Mononuclear cell (primary cell): Measurements from ENCODE around the gene TTLL3. TPM values are rescaled to one million over a fixed set of nuclear protein-coding genes. Genes with fewer than 3 reads are reported as not detected.

ENCODE experiments used
- H3K27me3 ChIP-seq: 2 replicates; pipeline ENCODE4 v1.6.0; 2011; ENCODE audit warnings: low read length, control low read depth; ENCODE audit not compliant: insufficient read depth
- H3K4me1 ChIP-seq: 2 replicates; pipeline ENCODE4 v1.5.1; 2011; ENCODE audit warnings: mild to moderate bottlenecking, low read length, control low read depth; ENCODE audit not compliant: insufficient read depth
- H3K4me3 ChIP-seq: 2 replicates; pipeline ENCODE4 v1.5.1; 2011; ENCODE audit warnings: mild to moderate bottlenecking, low read length, moderate library complexity
- H3K9me3 ChIP-seq: 2 replicates; pipeline ENCODE4 v1.5.1; 2011; ENCODE audit warnings: low read depth, mild to moderate bottlenecking, control low read depth, low read length
- total RNA-seq: library from RNA; depleted of rRNA; stranded (reverse); fragments of >200 nt; gene quantifications from one replicate; pipeline ENCODE4 v1.2.3, GENCODE V29; 2012

The TTLL3 gene
- total RNA-seq, 1 donor, result 44.6 TPM

DNA sequence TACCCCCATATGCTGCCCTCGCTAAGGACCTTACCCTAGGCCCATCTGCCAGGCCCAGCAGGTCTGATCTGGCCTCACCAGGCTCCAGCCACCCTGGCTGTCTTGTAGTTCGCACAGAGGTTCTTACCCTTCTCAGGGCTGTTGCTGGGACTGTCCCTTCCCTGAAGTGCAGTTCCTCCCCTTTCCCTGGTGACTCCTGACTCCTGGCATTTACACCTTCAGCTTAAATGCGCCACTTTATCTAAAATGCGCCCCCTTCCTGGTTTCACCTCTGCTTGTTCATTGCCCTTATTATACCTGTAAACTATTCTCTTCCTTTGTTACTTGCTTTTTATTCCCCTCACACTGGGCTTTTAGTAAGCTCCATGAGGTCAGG is 835 bp upstream of the TTLL3 start:
- peaks cover 31% of the 10 kb centered on the region for H3K4me1 ChIP-seq
- H3K27me3 ChIP-seq, result no peaks in the 10 kb centered on the region
- H3K4me3 ChIP-seq, result peak overlapping the region; percentile 48
- H3K9me3 ChIP-seq, result no peaks in the 10 kb centered on the region

DNA sequence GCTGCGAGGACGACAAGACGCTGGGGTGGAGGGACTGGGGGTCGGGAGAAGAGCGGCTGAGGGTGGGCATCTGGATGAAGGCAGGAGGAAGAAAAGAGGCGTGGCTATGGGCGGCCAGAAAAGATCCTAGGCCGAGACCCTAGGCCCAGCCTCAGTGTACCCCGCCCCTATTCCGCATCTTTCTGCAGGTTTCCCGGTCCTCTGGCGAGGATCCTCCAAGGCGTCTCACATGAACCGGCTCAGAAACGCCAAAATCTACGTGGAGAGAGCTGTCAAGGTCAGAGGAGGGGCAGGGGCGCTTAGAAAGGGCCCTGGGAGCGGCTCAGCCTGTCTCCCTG is 340 bp downstream of the TTLL3 start:
- H3K4me1 ChIP-seq, result peaks cover 31% of the 10 kb centered on the region
- H3K27me3 ChIP-seq, result no peaks in the 10 kb centered on the region
- H3K9me3 ChIP-seq, result no peaks in the 10 kb centered on the region
- peak overlapping the region; percentile 48 for H3K4me3 ChIP-seq

DNA sequence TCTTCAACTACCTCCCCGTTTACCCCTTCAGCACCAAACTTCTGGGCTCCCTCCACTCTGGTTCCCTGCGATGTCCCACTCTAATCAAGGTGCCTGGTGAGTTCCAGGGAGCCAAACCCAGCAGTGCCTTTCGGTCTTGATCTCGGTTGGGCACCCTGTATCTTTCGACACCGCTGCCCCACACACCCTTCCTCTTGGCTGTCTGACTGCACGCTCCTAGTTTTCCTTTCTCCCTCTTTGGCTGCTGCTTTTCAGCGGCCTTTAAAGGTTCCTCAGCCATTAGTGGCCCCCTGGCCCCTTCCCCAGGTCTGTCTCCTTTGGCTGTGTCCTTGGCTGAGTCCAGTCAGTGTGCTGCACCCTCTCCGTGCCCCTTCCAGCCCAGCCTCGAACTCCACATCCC is 784 bp downstream of the TTLL3 start:
- H3K9me3 ChIP-seq, result no peaks in the 10 kb centered on the region
- no peaks in the 10 kb centered on the region for H3K27me3 ChIP-seq
- H3K4me3 ChIP-seq, result peak overlapping the region; percentile 48
- H3K4me1 ChIP-seq, result peaks cover 31% of the 10 kb centered on the region

DNA sequence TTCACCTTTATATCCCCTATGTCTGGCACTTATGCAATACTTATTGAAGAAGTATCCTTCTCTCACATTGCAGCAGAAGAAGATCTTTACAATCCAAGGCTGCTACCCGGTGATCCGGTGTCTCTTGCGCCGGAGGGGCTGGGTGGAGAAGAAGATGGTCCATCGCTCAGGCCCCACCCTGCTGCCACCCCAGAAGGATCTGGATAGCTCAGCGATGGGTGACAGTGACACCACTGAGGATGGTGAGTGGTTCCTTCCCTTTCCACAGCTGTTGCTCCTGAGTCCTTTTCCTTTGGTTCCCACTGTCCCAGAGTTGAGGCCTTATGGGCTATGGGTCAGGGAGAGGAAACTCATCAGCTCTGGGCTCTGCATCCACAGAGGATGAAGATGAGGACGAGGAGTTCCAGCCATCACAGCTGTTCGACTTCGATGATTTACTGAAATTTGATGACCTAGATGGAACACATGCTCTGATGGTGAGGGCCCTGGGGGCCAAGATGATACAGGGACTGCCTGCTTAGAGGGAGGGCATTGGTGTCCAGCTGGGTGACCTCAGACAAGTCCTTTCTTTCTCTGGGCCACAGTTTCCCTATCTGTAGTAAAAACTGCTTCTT is 2.9 kb downstream of the TTLL3 start:
- Histone ChIP-seq H3K27me3 (no peaks in the 10 kb centered on the region), H3K9me3 (no peaks in the 10 kb centered on the region), H3K4me3 (no peak overlapping the region), H3K4me1 (peaks cover 26% of the 10 kb centered on the region)

DNA sequence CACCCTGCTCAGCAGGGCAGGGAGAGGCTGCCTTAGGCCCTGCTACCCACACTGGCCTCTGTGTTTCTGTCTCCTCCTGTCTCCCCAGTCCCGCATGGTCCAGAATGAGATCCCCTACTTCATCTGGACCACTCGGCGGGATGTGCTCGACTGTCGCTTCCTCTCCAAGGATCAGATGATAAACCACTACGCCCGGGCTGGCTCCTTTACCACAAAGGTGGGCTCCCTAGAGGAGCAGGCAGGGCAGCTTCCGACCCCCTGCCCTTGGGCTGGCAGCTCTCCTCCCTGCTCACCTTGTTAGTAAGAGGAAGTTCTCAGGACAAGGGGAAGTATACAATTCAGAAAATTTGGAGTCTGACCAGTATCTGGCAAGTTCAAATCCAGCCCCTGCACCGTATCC is 5.9 kb downstream of the TTLL3 start:
- peaks cover 2% of the 10 kb centered on the region for H3K4me1 ChIP-seq

DNA sequence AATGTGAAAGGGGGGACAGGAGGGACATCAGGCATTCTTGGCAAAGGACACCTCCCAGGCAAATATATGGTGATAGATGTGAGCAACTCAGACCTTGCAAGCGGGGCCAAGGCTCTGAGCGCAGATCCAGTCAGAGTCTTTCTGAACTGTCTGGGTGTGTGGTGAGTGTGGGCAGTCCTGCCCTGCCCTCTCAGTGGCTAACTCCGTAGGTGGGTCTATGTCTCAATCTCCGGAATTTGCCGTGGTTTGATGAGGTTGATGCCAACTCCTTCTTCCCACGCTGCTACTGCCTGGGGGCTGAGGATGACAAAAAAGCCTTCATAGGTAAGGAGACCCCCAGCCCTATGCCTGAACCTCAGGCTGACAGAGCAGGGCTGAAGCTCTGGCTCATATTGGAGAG is 7.4 kb downstream of the TTLL3 start:
- Histone ChIP-seq H3K27me3 (no peaks in the 10 kb centered on the region), H3K9me3 (no peaks in the 10 kb centered on the region), H3K4me3 (no peak overlapping the region), H3K4me1 (no peaks in the 10 kb centered on the region)

More for the DNA sequence above, 5.9 kb downstream of the TTLL3 start:
- Histone ChIP-seq H3K4me3 (no peak overlapping the region), H3K27me3 (no peaks in the 10 kb centered on the region), H3K9me3 (no peaks in the 10 kb centered on the region)

DNA sequence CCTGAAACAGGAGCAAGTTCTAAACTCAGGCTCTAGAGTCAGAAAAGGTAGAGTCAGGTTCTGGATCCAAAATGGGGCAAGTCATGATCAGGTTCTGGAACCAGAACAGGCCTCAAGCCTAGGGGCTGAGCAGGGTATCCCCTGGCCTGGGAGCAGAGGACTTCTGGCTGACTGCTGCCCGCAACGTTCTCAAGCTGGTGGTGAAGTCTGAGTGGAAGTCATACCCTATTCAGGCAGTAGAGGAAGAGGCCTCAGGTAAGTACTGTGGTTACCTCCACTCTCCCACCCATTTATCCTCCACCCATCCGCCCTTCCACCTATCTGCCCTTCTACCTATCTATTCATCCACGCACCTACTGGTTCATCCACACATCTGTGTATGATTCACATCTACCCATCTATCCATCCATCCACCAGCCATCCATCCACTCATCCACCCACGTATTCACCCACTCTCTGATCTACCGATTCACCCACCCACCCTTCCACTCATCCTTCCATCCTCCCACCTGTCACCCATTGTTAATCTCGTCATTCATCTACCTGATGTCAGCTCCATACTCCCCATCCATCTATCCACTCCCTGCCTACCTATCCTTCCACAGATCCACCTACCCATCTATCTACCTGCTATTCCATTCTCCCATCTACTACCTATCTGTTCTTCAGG is 8.7 kb downstream of the TTLL3 start:
- Histone ChIP-seq H3K9me3 (no peaks in the 10 kb centered on the region), H3K27me3 (no peaks in the 10 kb centered on the region), H3K4me1 (no peaks in the 10 kb centered on the region), H3K4me3 (no peak overlapping the region)

DNA sequence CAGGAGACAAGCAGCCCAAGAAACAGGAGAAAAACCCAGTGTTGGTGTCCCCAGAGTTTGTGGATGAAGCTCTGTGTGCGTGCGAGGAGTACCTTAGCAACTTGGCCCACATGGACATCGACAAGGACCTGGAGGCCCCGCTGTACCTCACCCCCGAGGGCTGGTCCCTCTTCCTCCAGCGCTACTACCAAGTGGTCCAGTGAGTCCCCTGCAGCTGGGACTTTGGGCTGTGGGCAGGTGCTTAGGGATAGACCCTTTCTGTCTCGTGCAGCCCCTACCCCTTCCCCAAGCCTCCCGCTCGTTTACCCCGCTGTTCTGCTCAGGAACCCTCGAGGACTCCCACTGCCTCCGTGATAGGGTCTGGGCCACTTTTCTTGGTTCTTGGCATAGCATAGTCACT is 10.5 kb downstream of the TTLL3 start:
- Histone ChIP-seq H3K27me3 (no peaks in the 10 kb centered on the region), H3K4me3 (no peak overlapping the region)

DNA sequence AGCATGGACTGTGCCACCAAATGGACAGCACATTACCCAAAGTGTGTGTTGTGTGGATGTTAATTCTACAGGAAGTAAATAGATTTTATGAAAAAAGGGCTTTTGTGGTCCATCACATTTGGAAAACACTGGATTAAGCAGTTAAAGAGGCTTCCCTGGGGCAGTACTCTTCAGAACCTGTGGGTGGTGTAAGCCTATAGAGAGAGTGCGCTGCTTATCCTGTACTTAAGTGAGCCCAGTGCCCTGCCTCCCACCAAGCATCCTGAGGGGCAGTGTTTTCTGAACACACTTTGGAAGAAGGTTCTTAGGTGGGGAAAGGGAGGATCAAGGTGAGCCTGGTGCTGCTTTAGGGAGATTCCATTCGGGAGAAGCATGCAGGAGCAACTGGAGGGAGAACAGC is 10.9 kb downstream of the TTLL3 start:
- H3K4me3 ChIP-seq, result no peak overlapping the region
- H3K4me1 ChIP-seq, result no peaks in the 10 kb centered on the region
- H3K9me3 ChIP-seq, result no peaks in the 10 kb centered on the region
- no peaks in the 10 kb centered on the region for H3K27me3 ChIP-seq

More for the DNA sequence above, 10.5 kb downstream of the TTLL3 start:
- H3K9me3 ChIP-seq, result no peaks in the 10 kb centered on the region
- no peaks in the 10 kb centered on the region for H3K4me1 ChIP-seq

DNA sequence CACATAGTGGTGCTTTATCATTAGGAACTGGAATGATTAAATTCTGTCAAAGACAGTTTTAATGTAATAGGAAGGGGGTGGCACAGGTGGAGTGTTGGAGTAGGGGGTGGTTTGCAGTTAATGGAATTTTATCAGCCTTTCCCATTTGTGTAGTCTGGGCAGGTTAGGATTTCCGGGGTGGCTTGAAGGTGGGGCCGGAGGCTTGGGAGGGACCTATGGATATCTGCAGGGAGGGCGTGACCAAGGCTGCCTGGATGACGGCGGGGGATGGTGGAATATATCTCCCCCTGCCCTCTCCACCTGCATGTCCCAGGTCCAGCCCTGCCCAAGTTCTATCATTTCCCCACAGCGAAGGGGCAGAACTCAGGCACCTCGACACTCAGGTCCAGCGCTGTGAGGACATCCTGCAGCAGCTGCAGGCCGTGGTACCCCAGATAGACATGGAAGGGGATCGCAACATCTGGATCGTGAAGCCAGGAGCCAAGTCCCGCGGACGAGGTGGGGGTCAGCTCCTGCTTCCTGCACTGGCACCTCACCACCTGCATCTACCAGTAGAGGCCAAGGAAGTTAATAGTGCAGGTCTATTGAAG is 15.5 kb downstream of the TTLL3 start:
- no peaks in the 10 kb centered on the region for H3K27me3 ChIP-seq
- no peaks in the 10 kb centered on the region for H3K4me1 ChIP-seq
- no peak overlapping the region for H3K4me3 ChIP-seq
- no peaks in the 10 kb centered on the region for H3K9me3 ChIP-seq

DNA sequence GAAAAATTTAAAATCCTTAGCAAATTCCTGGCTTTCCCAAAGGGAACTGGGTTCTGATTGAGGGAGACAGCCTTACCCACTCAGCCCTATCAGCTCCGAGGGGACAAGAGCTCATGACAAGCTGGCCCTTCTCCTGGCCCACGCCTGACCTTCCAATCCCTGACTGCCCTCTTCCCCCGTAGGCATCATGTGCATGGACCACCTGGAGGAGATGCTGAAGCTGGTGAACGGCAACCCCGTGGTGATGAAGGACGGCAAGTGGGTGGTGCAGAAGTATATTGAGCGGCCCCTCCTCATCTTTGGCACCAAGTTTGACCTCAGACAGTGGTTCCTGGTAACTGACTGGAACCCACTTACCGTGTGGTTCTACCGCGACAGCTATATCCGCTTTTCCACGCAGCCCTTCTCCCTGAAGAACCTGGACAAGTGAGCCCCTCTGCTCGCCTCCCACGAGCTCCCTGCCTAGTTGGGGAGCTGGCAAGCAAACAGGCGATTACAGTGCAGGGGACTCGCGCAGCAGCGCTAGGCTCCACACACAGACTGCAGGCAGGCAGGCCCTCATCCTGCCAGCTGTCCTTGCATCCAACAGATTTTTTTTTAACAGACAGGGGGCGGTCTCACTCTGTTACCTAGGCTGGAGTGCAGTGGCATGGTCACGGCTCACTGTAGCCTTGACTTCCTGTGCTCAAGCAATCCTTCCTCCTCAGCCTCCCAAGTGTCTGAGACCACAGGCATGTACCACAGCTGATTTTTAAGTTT is 16.9 kb downstream of the TTLL3 start:
- H3K4me3 ChIP-seq, result no peak overlapping the region
- no peaks in the 10 kb centered on the region for H3K9me3 ChIP-seq
- H3K4me1 ChIP-seq, result no peaks in the 10 kb centered on the region
- no peaks in the 10 kb centered on the region for H3K27me3 ChIP-seq

DNA sequence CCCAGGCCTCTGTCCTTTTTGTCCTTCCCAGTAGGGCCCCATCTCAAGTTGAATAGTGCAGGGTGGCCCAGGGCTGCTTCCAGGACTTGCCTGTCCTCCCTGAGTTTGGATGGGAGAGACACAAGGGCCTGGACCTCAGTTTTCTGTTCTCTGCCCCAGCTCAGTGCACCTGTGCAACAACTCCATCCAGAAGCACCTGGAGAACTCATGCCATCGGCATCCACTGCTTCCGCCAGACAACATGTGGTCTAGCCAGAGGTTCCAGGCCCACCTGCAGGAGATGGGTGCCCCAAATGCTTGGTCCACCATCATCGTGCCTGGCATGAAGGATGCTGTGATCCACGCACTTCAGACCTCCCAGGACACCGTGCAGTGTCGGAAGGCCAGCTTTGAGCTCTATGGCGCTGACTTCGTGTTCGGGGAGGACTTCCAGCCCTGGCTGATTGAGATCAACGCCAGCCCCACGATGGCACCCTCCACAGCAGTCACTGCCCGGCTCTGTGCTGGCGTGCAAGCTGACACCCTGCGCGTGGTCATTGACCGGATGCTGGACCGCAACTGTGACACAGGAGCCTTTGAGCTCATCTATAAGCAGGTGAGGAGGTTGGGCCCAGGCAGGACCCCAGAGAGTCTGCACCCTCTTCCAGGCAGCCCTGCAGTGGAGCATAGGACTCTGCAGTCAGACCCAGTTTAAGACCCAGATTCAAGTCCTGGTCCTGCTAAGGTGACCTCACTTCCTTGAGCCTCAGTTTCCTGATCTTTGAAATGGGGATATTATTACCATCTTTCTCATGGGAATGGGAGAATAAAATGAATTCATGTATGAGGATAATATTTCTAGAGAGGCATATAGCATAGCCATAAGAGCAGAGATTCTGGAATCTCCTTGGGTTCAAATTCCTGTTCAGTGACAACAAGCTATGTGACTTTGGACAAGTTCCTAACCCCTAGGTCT is 19.0 kb downstream of the TTLL3 start:
- no peaks in the 10 kb centered on the region for H3K4me1 ChIP-seq
- no peak overlapping the region for H3K4me3 ChIP-seq
- H3K27me3 ChIP-seq, result no peaks in the 10 kb centered on the region
- no peaks in the 10 kb centered on the region for H3K9me3 ChIP-seq

DNA sequence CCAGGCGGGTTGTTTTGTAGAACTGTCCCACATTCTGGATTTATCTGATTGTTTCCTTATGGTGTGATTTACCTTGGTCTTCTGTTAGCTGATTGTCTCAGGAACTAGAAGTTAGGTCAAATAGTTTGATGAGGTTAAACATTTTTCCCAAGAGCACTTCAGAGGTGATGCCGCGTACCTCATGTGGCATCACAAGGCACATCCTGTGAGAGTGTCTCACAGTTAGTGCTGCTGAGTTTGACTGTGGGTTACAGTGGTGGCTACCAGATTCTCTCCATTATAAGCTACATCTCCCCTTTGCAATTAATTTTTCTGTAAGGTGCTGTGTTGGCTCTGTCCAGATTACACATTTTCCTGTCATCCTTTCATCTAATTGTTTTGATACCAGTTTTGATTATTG is 21.2 kb downstream of the TTLL3 start:
- Histone ChIP-seq H3K4me3 (no peak overlapping the region), H3K27me3 (no peaks in the 10 kb centered on the region), H3K4me1 (no peaks in the 10 kb centered on the region)

DNA sequence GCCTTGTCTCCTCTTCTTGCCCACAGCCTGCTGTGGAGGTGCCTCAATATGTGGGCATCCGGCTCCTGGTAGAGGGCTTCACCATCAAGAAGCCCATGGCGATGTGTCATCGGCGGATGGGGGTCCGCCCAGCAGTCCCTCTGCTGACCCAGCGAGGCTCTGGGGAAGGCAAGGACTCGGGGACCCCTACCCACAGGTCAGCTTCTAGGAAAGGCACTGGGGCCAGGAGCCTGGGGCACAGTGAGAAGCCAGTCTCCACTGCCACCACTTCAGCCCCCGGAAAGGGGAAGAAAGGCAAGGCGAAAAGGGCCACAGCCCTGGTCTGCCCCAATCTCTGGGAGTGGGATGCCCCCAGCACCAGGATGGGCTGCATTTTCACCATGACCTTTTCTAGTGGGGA is 23.0 kb downstream of the TTLL3 start:
- peaks cover 4% of the 10 kb centered on the region for H3K4me1 ChIP-seq
- no peaks in the 10 kb centered on the region for H3K9me3 ChIP-seq
- no peak overlapping the region for H3K4me3 ChIP-seq
- no peaks in the 10 kb centered on the region for H3K27me3 ChIP-seq

More for the DNA sequence above, 21.2 kb downstream of the TTLL3 start:
- no peaks in the 10 kb centered on the region for H3K9me3 ChIP-seq
